Lung (tissue), 13 donors: Measurements from ENCODE around the gene TALDO1. TPM values are rescaled to one million over a fixed set of nuclear protein-coding genes. Genes with fewer than 3 reads are reported as not detected.

Source experiments
- ATAC-seq: fragments of 200-7000 bp; cut with Tn5 transposase; one replicate; pipeline ENCODE4 v1.9.1; 2020; ENCODE audit warnings: moderate number of reproducible peaks; ENCODE audit not compliant: insufficient read depth, low FRiP score
- DNase-seq, 3 donors: peaks; one replicate each; pipeline ENCODE4 v3.0.0-alpha.2; 2013 to 2017
- H3K27ac ChIP-seq, 2 donors: one replicate each; pipeline ENCODE4 v1.5.1; 2013; ENCODE audit warnings: mild to moderate bottlenecking in 2 of 2, moderate library complexity in 2 of 2, control low read depth in 1 of 2, inconsistent platforms in 1 of 2, low read depth in 1 of 2, low read length in 1 of 2
- H3K27me3 ChIP-seq, 3 donors: one replicate each; pipeline ENCODE4 v1.5.1; 2013; ENCODE audit warnings: low read length in 2 of 3; ENCODE audit not compliant: control insufficient read depth in 3 of 3, insufficient read depth in 3 of 3
- H3K36me3 ChIP-seq, 4 donors: one replicate each; pipeline ENCODE4 v1.5.1; 2013; ENCODE audit warnings: low read length in 4 of 4, mild to moderate bottlenecking in 1 of 4, moderate library complexity in 1 of 4; ENCODE audit not compliant: control insufficient read depth in 4 of 4, insufficient read depth in 4 of 4
- H3K4me1 ChIP-seq, 5 donors: one replicate each; pipeline ENCODE4 v1.5.1; 2013; ENCODE audit warnings: low read length in 5 of 5, mild to moderate bottlenecking in 2 of 5, moderate library complexity in 1 of 5; ENCODE audit not compliant: control insufficient read depth in 5 of 5, insufficient read depth in 5 of 5
- H3K4me3 ChIP-seq: one replicate; pipeline ENCODE4 v1.5.1; 2013; ENCODE audit warnings: mild to moderate bottlenecking, control low read depth, moderate library complexity
- H3K9ac ChIP-seq, 2 donors: one replicate each; pipeline ENCODE4 v1.5.1; 2013; ENCODE audit warnings: low read length in 2 of 2, control low read depth in 1 of 2; ENCODE audit not compliant: insufficient read depth in 1 of 2
- H3K9me3 ChIP-seq, 4 donors: one replicate each; pipeline ENCODE4 v1.5.1; 2013; ENCODE audit warnings: low read length in 3 of 4, mild to moderate bottlenecking in 1 of 4, moderate library complexity in 1 of 4; ENCODE audit not compliant: control insufficient read depth in 4 of 4, insufficient read depth in 3 of 4
- WGBS, 2 donors: extraction: QIAGEN DNeasy Blood & Tissue Kit; methylation state at CpG; one replicate each; pipeline ENCODE4 v1.1.7; 2013; 5-methylcytosine and 5-hydroxymethylcytosine counted together
- polyA plus RNA-seq, 2 donors: library from polyadenylated mRNA; stranded (reverse); fragments of 200-250 nt; gene quantifications; one replicate each; pipeline ENCODE4 v1.2.1, GENCODE V29; 2013
- small RNA-seq: library from RNA; depleted of rRNA; stranded (forward); fragments of <200 nt; gene quantifications from one replicate; pipeline ENCODE3, GENCODE V24; 2014; ENCODE audit warnings: low replicate concordance
- total RNA-seq, 2 donors: library from RNA; depleted of rRNA in 1 of 2; stranded (reverse); fragments of >200 nt in 1 of 2; gene quantifications; one replicate each; pipeline ENCODE4 v1.2.1, GENCODE V29; 2014 to 2021
- TF ChIP-seq, protein P1 (sequence below): IDR thresholded peaks from 2 replicates; pipeline ENCODE4 v1.5.1; 2012; ENCODE audit warnings: mild to moderate bottlenecking; ENCODE audit errors: control extremely low read depth, extremely low read depth
- donor health status: control.
- donor health status: control.
- donor health status: Bipolar disorder and iron deficiency.
- donor health status: healthy.
- donor health status: DM: yes; HTN: yes; CAD: no.

TALDO1 gene
- total and polyA plus RNA-seq, 4 donors, result 128 to 311 (median 239) TPM

DNA sequence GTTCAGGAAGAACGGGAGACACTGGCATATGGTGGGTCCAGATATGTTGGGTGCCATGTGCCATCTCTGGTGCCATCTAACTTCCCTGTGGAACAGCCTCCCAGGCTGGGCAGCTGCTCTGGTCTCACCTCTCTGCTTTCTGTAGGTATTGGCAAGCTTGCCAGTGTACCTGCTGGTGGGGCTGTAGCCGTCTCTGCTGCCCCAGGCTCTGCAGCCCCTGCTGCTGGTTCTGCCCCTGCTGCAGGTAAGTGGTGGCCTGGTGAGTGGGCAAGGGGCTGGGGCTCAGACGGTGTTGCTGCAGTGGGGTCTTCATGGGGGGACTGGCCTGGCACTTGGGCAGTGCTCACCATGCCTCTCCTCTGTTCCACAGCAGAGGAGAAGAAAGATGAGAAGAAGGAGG is 65.1 kb downstream of the TALDO1 start:
- WGBS, 2 donors, result 90 to 98% methylated on average over 3 of the region's 3 CpGs
- Histone ChIP-seq H3K9ac (no peak overlapping the region), H3K27me3 (no peaks in the 10 kb centered on the region), H3K4me3 (no peak overlapping the region), H3K27ac (no peak overlapping the region), H3K9me3 (no peaks in the 10 kb centered on the region), H3K36me3 (peaks cover 0 to 31% (median 14%) of the 10 kb centered on the region in 4 donors), H3K4me1 (peaks cover 5 to 20% (median 6%) of the 10 kb centered on the region in 5 donors)
- TF ChIP-seq, protein P1, sequence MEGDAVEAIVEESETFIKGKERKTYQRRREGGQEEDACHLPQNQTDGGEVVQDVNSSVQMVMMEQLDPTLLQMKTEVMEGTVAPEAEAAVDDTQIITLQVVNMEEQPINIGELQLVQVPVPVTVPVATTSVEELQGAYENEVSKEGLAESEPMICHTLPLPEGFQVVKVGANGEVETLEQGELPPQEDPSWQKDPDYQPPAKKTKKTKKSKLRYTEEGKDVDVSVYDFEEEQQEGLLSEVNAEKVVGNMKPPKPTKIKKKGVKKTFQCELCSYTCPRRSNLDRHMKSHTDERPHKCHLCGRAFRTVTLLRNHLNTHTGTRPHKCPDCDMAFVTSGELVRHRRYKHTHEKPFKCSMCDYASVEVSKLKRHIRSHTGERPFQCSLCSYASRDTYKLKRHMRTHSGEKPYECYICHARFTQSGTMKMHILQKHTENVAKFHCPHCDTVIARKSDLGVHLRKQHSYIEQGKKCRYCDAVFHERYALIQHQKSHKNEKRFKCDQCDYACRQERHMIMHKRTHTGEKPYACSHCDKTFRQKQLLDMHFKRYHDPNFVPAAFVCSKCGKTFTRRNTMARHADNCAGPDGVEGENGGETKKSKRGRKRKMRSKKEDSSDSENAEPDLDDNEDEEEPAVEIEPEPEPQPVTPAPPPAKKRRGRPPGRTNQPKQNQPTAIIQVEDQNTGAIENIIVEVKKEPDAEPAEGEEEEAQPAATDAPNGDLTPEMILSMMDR, result no peak
- ATAC-seq (no peak), DNase-seq (no peak)

DNA sequence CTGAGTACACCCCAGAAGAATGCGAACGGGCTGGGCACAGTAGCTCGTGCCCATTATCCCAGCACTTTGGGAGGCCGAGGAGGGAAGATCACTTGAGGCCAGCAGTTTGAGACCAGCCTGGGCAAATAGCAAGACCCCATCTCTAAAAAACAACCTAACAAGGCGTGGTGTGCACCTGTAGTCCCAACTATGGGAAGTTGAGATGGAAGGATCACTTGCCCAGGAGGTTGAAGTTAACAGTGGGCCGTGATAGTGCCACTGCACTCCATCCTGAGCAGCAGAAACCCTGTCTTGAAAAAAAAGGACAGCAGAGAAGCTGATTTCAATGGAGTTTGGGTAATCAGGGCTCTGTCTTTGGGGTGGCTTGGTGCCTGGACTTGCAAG is 65.8 kb downstream of the TALDO1 start:
- TF ChIP-seq, protein P1, result no peak
- Histone ChIP-seq H3K36me3 (peaks cover 0 to 31% (median 14%) of the 10 kb centered on the region in 4 donors), H3K27ac (no peak overlapping the region), H3K4me1 (peaks cover 5 to 20% (median 6%) of the 10 kb centered on the region in 5 donors), H3K9me3 (no peaks in the 10 kb centered on the region), H3K4me3 (no peak overlapping the region), H3K9ac (no peak overlapping the region), H3K27me3 (no peaks in the 10 kb centered on the region)
- DNase-seq (no peak), ATAC-seq (no peak)
- WGBS, 2 donors, result 91 to 93% methylated on average over 6 of the region's 6 CpGs

DNA sequence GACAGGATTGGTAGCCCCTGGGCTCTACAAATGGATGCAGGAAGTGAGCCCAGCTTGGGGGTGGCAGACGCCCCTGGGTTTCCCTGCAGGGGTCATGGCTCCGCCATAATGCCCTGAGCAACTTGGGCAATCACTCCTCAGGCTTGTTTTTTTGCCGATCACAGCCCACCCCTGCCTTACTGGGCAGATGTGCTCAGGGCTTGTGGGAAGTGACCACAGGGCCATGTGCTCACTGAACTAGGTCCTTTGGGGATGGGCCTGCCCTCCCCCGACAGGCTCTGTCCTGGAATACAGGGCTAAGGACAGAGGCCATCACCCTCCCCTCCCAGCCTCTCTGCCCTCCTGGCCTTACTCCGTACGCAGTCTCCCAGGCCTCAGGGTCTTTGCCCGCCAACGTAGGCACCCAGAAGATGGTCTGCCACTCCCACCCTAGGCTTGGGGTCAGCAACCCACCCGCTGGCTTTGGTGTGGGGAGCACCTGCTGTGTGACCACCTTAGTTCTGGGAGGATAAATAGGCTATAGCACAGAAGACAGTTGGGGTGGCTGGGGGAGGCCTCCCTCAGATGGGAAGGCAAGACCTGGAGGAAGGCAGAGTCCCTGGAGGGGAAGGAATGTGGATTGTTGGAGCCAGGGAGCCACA is 66.3 kb downstream of the TALDO1 start:
- no peaks in the 10 kb centered on the region for H3K27me3 ChIP-seq
- H3K4me1 ChIP-seq, result peaks cover 3 to 19% (median 6%) of the 10 kb centered on the region in 5 donors
- ATAC-seq (no peak), DNase-seq (no peak)
- no peak overlapping the region for H3K9ac ChIP-seq
- H3K36me3 ChIP-seq, result peaks cover 0 to 31% (median 14%) of the 10 kb centered on the region in 4 donors
- H3K9me3 ChIP-seq, result no peaks in the 10 kb centered on the region
- H3K4me3 ChIP-seq, result no peak overlapping the region
- H3K27ac ChIP-seq, result no peak overlapping the region
- 78 to 83% methylated on average over 9 of the region's 9 CpGs for WGBS, 2 donors
- TF ChIP-seq, protein P1, result no peak

Small RNA genes within 50 kb of the gene (small RNA-seq; reads per million reads assigned to genes)
- not detected for gene SNORA52

Other genes with a start within 250 kb of the TALDO1 start
- 100 to 1,000 TPM; 152 to 313 TPM for gene RNH1, start 240.2 kb upstream of the TALDO1 start, total RNA-seq
- gene RNH1, start 240.2 kb upstream of the TALDO1 start, polyA plus RNA-seq, result 100 to 1,000 TPM; 153 to 315 TPM
- 10 to 100 TPM; 20.5 to 73.5 TPM for gene HRAS, start 211.9 kb upstream of the TALDO1 start, total RNA-seq
- gene HRAS, start 211.9 kb upstream of the TALDO1 start, polyA plus RNA-seq, result 100 to 1,000 TPM in 1 of 2 donors, 10 to 100 TPM in 1; 65.8 to 133 TPM
- gene LRRC56, start 209.9 kb upstream of the TALDO1 start, total RNA-seq, result 10 to 100 TPM in 1 of 2 donors, 1 to 10 TPM in 1; 3.4 to 11.7 TPM
- 1 to 10 TPM; 3.8 to 5.7 TPM for gene LRRC56, start 209.9 kb upstream of the TALDO1 start, polyA plus RNA-seq
- 1 to 10 TPM; 3.0 to 9.7 TPM for gene LMNTD2, start 186.7 kb upstream of the TALDO1 start, total RNA-seq
- 1 to 10 TPM; 2.3 to 4.6 TPM for gene LMNTD2, start 186.7 kb upstream of the TALDO1 start, polyA plus RNA-seq
- 10 to 100 TPM; 53.5 to 79.4 TPM for gene RASSF7, start 186.5 kb upstream of the TALDO1 start, total RNA-seq
- gene RASSF7, start 186.5 kb upstream of the TALDO1 start, polyA plus RNA-seq, result 100 to 1,000 TPM in 1 of 2 donors, 10 to 100 TPM in 1; 47.9 to 153 TPM
- 10 to 100 TPM; 23.2 to 39.3 TPM for gene PHRF1, start 171.0 kb upstream of the TALDO1 start, total RNA-seq
- 10 to 100 TPM; 16.3 to 23.7 TPM for gene PHRF1, start 171.0 kb upstream of the TALDO1 start, polyA plus RNA-seq
- gene IRF7, start 131.5 kb upstream of the TALDO1 start, total RNA-seq, result 10 to 100 TPM; 24.7 to 43.5 TPM
- 10 to 100 TPM; 62.1 to 68.3 TPM for gene IRF7, start 131.5 kb upstream of the TALDO1 start, polyA plus RNA-seq
- gene CDHR5, start 122.5 kb upstream of the TALDO1 start, total RNA-seq, result not detected
- under 1 TPM; 0.02 to 0.10 TPM for gene CDHR5, start 122.5 kb upstream of the TALDO1 start, polyA plus RNA-seq
- not detected for gene SCT, start 120.3 kb upstream of the TALDO1 start, total RNA-seq
- not detected for gene SCT, start 120.3 kb upstream of the TALDO1 start, polyA plus RNA-seq
- gene DRD4, start 110.2 kb upstream of the TALDO1 start, total RNA-seq, result 1 to 10 TPM in 1 of 2 donors, not detected in 1; 1.1 TPM
- under 1 TPM; 0.05 to 0.35 TPM for gene DRD4, start 110.2 kb upstream of the TALDO1 start, polyA plus RNA-seq
- 10 to 100 TPM; 18.5 to 33.1 TPM for gene DEAF1, start 52.2 kb upstream of the TALDO1 start, total RNA-seq
- gene DEAF1, start 52.2 kb upstream of the TALDO1 start, polyA plus RNA-seq, result 10 to 100 TPM; 20.0 to 24.7 TPM
- 10 to 100 TPM; 10.3 to 23.2 TPM for gene TMEM80, start 51.6 kb upstream of the TALDO1 start, total RNA-seq
- gene TMEM80, start 51.6 kb upstream of the TALDO1 start, polyA plus RNA-seq, result 10 to 100 TPM; 13.8 to 28.1 TPM
- gene EPS8L2, start 41.2 kb upstream of the TALDO1 start, total RNA-seq, result 100 to 1,000 TPM in 1 of 2 donors, 10 to 100 TPM in 1; 92.4 to 166 TPM
- gene EPS8L2, start 41.2 kb upstream of the TALDO1 start, polyA plus RNA-seq, result 100 to 1,000 TPM in 1 of 2 donors, 10 to 100 TPM in 1; 35.6 to 114 TPM
- gene GATD1, start 30.0 kb downstream of the TALDO1 start, total RNA-seq, result 10 to 100 TPM; 24.6 to 63.1 TPM
- gene GATD1, start 30.0 kb downstream of the TALDO1 start, polyA plus RNA-seq, result 10 to 100 TPM; 22.1 to 53.6 TPM
- gene CEND1, start 42.6 kb downstream of the TALDO1 start, total RNA-seq, result under 1 TPM in 1 of 2 donors, not detected in 1; 0.18 TPM
- under 1 TPM; 0.10 to 0.14 TPM for gene CEND1, start 42.6 kb downstream of the TALDO1 start, polyA plus RNA-seq
- gene SLC25A22, start 50.8 kb downstream of the TALDO1 start, total RNA-seq, result 10 to 100 TPM; 10.6 to 38.2 TPM
- gene SLC25A22, start 50.8 kb downstream of the TALDO1 start, polyA plus RNA-seq, result 10 to 100 TPM; 18.6 to 36.4 TPM
- 10 to 100 TPM in 1 of 2 donors, 1 to 10 TPM in 1; 8.7 to 15.3 TPM for gene PIDD1, start 57.8 kb downstream of the TALDO1 start, total RNA-seq
- gene PIDD1, start 57.8 kb downstream of the TALDO1 start, polyA plus RNA-seq, result 10 to 100 TPM in 1 of 2 donors, 1 to 10 TPM in 1; 8.5 to 16.9 TPM
- gene RPLP2, start 62.5 kb downstream of the TALDO1 start, total RNA-seq, result 1,000 to 10,000 TPM in 1 of 2 donors, 100 to 1,000 TPM in 1; 441 to 1,892 TPM
- gene RPLP2, start 62.5 kb downstream of the TALDO1 start, polyA plus RNA-seq, result 1,000 to 10,000 TPM; 1,133 to 2,648 TPM
- gene PNPLA2, start 71.5 kb downstream of the TALDO1 start, total RNA-seq, result 100 to 1,000 TPM in 1 of 2 donors, 10 to 100 TPM in 1; 65.1 to 160 TPM
- gene PNPLA2, start 71.5 kb downstream of the TALDO1 start, polyA plus RNA-seq, result 10 to 100 TPM; 76.1 to 92.4 TPM
- 10 to 100 TPM; 17.9 to 45.1 TPM for gene CRACR2B, start 80.5 kb downstream of the TALDO1 start, total RNA-seq
- gene CRACR2B, start 80.5 kb downstream of the TALDO1 start, polyA plus RNA-seq, result 10 to 100 TPM; 19.1 to 44.4 TPM
- 100 to 1,000 TPM; 182 to 486 TPM for gene CD151, start 85.5 kb downstream of the TALDO1 start, total RNA-seq
- 100 to 1,000 TPM; 313 to 556 TPM for gene CD151, start 85.5 kb downstream of the TALDO1 start, polyA plus RNA-seq
- 100 to 1,000 TPM; 144 to 155 TPM for gene POLR2L, start 95.1 kb downstream of the TALDO1 start, total RNA-seq
- gene POLR2L, start 95.1 kb downstream of the TALDO1 start, polyA plus RNA-seq, result 100 to 1,000 TPM; 179 to 183 TPM
- gene TSPAN4, start 95.4 kb downstream of the TALDO1 start, total RNA-seq, result 100 to 1,000 TPM in 1 of 2 donors, 10 to 100 TPM in 1; 68.3 to 135 TPM
- 100 to 1,000 TPM; 133 to 197 TPM for gene TSPAN4, start 95.4 kb downstream of the TALDO1 start, polyA plus RNA-seq
- 10 to 100 TPM; 41.7 to 92.2 TPM for gene CHID1, start 163.3 kb downstream of the TALDO1 start, total RNA-seq
- gene CHID1, start 163.3 kb downstream of the TALDO1 start, polyA plus RNA-seq, result 10 to 100 TPM; 42.4 to 55.2 TPM
- gene AP2A2, start 178.4 kb downstream of the TALDO1 start, total RNA-seq, result 10 to 100 TPM; 60.0 to 93.2 TPM
- gene AP2A2, start 178.4 kb downstream of the TALDO1 start, polyA plus RNA-seq, result 10 to 100 TPM; 33.8 to 48.8 TPM